ENCODE results near the gene MOB2. TPM values are rescaled to one million over a fixed set of nuclear protein-coding genes. Genes with fewer than 3 reads are reported as not detected.
"Not testable (repeated sequence)": the region's sequence is repeated elsewhere in the genome, so short reads cannot be mapped to it uniquely, and the experiment has no call there.

Gene MOB2
- total RNA-seq, 1 donor from 2014 or later: 26.4 TPM

DNA sequence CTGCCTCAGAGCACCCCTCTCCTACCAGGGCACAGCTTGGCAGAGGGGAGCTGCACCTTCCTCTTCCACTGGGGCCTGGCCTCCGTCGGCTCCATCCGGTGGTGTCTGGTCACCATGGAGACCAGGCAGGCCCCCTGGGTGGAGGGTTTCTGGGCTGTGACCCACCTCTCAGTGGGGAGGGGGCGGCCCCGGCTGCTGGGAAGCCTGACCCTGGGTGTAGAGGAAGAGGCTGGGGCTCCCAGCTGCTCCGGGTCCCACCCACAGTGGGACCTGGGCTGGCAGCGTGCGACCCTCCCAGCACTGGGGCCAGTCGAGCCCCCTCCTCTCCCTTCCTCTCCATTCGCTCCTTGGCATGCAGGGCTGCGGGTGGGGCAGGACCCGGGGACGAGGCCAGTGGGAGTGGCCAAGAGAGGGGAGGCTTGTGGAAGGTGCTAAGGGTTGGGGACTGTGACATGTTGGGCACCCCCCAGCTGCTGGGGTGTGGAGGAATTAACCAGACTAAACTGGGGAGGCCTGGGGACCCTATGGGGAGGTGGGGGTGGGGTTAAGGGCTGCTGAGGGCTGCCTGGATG is 50.0 kb downstream of the MOB2 start:
- Histone ChIP-seq H3K4me3 (ENCODE audit: insufficient read depth, low read depth, low read length) (no peak overlapping the region), H2AFZ (ENCODE audit: low read depth, low read length) (no peak overlapping the region), H3K27ac (ENCODE audit: low read depth, low read length) (no peak overlapping the region), H3K27me3 (ENCODE audit: insufficient read depth, low read length) (no peaks in the 10 kb centered on the region), H4K20me1 (ENCODE audit: insufficient read depth, low read length) (no peaks in the 10 kb centered on the region), H3K9ac (ENCODE audit: low read length) (no peak overlapping the region), H3K36me3 (ENCODE audit: insufficient read depth, low read length) (no peaks in the 10 kb centered on the region), H3K79me2 (ENCODE audit: insufficient read depth, low read length) (no peaks in the 10 kb centered on the region), H3K4me1 (ENCODE audit: insufficient read depth, low read length) (no peaks in the 10 kb centered on the region), H3K4me2 (ENCODE audit: low read length) (no peak overlapping the region), H3K9me3 (ENCODE audit: insufficient read depth, low read depth, low read length) (no peaks in the 10 kb centered on the region)
- Mint-ChIP-seq H3K4me3 (ENCODE audit: unreplicated experiment) (no peak overlapping the region), H3K9me3 (ENCODE audit: unreplicated experiment) (no peaks in the 10 kb centered on the region), H3K36me3 (ENCODE audit: low read depth, unreplicated experiment) (no peaks in the 10 kb centered on the region), H3K4me1 (ENCODE audit: low read depth, unreplicated experiment) (peaks cover 2% of the 10 kb centered on the region), H3K27me3 (ENCODE audit: low read depth, unreplicated experiment) (no peaks in the 10 kb centered on the region), H3K27ac (ENCODE audit: unreplicated experiment) (no peak overlapping the region)
- DNase-seq (ENCODE audit: low read depth): no peak
- FAIRE-seq: no peak
- TF ChIP-seq, protein P1, sequence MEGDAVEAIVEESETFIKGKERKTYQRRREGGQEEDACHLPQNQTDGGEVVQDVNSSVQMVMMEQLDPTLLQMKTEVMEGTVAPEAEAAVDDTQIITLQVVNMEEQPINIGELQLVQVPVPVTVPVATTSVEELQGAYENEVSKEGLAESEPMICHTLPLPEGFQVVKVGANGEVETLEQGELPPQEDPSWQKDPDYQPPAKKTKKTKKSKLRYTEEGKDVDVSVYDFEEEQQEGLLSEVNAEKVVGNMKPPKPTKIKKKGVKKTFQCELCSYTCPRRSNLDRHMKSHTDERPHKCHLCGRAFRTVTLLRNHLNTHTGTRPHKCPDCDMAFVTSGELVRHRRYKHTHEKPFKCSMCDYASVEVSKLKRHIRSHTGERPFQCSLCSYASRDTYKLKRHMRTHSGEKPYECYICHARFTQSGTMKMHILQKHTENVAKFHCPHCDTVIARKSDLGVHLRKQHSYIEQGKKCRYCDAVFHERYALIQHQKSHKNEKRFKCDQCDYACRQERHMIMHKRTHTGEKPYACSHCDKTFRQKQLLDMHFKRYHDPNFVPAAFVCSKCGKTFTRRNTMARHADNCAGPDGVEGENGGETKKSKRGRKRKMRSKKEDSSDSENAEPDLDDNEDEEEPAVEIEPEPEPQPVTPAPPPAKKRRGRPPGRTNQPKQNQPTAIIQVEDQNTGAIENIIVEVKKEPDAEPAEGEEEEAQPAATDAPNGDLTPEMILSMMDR (IDR thresholded peaks at IDR 0.05; ENCODE audit: insufficient read depth, low read depth, low read length): no peak

DNA sequence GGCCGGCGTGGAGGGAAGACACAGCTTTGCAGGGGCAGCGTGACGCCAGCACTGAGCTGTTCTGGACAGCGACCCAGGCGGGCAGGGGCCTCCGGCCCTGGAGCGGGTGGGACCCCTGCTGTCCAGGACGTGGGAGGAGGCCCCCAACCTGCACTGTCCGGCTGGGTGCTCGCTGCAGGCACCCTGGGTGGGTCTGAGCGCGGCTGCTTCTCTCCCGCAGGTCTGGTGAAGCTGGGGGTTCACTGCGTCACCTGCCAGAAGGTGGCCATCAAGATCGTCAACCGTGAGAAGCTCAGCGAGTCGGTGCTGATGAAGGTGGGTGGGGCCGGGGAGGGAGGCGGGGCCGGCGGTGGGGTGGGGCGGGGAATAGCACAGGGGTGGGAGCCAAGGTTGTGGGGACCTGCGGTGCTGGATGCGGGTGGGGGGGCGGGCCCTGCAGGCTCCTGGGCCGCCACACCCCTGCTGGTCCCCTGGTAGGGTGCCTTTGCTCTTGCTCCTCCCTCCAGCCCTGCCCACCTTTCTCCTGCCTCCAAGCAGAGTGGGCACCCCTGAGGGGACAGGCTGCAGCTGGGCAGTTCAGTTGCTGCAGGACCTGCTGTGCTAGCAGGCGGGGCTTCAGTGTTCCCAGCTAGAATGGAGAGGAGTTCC is 50.6 kb downstream of the MOB2 start:
- Histone ChIP-seq H3K9me3 (ENCODE audit: insufficient read depth, low read depth, low read length) (no peaks in the 10 kb centered on the region), H4K20me1 (ENCODE audit: insufficient read depth, low read length) (no peaks in the 10 kb centered on the region), H3K9ac (ENCODE audit: low read length) (no peak overlapping the region), H3K4me3 (ENCODE audit: insufficient read depth, low read depth, low read length) (no peak overlapping the region), H3K36me3 (ENCODE audit: insufficient read depth, low read length) (no peaks in the 10 kb centered on the region), H2AFZ (ENCODE audit: low read depth, low read length) (no peak overlapping the region), H3K27ac (ENCODE audit: low read depth, low read length) (no peak overlapping the region), H3K4me2 (ENCODE audit: low read length) (no peak overlapping the region), H3K27me3 (ENCODE audit: insufficient read depth, low read length) (no peaks in the 10 kb centered on the region), H3K79me2 (ENCODE audit: insufficient read depth, low read length) (no peaks in the 10 kb centered on the region), H3K4me1 (ENCODE audit: insufficient read depth, low read length) (no peaks in the 10 kb centered on the region)
- FAIRE-seq: no peak
- no peaks in the 10 kb centered on the region for H3K36me3 Mint-ChIP-seq (ENCODE audit: low read depth, unreplicated experiment)
- peaks cover 2% of the 10 kb centered on the region for H3K4me1 Mint-ChIP-seq (ENCODE audit: low read depth, unreplicated experiment)
- H3K27ac Mint-ChIP-seq (ENCODE audit: unreplicated experiment): no peak overlapping the region
- DNase-seq (ENCODE audit: low read depth): no peak
- TF ChIP-seq, protein P1 (IDR thresholded peaks at IDR 0.05; ENCODE audit: insufficient read depth, low read depth, low read length): no peak
- TF ChIP-seq EZH2 (IDR thresholded peaks at IDR 0.05; ENCODE audit: insufficient read depth, low read length): no peak
- no peak overlapping the region for H3K4me3 Mint-ChIP-seq (ENCODE audit: unreplicated experiment)
- no peaks in the 10 kb centered on the region for H3K9me3 Mint-ChIP-seq (ENCODE audit: unreplicated experiment)
- no peaks in the 10 kb centered on the region for H3K27me3 Mint-ChIP-seq (ENCODE audit: low read depth, unreplicated experiment)

GRCh38 chr11:1435479-1435819 is 51.1 kb downstream of the MOB2 start:
- H3K27ac ChIP-seq (ENCODE audit: low read depth, low read length); H3K27me3 ChIP-seq (ENCODE audit: insufficient read depth, low read length); FAIRE-seq; H3K27me3 Mint-ChIP-seq (ENCODE audit: low read depth, unreplicated experiment); H3K36me3 Mint-ChIP-seq (ENCODE audit: low read depth, unreplicated experiment); DNase-seq (ENCODE audit: low read depth); H3K9me3 Mint-ChIP-seq (ENCODE audit: unreplicated experiment); H3K27ac Mint-ChIP-seq (ENCODE audit: unreplicated experiment); H3K4me2 ChIP-seq (ENCODE audit: low read length); H2AFZ ChIP-seq (ENCODE audit: low read depth, low read length); H3K4me1 ChIP-seq (ENCODE audit: insufficient read depth, low read length); H4K20me1 ChIP-seq (ENCODE audit: insufficient read depth, low read length); H3K4me3 ChIP-seq (ENCODE audit: insufficient read depth, low read depth, low read length); H3K4me1 Mint-ChIP-seq (ENCODE audit: low read depth, unreplicated experiment); H3K9ac ChIP-seq (ENCODE audit: low read length); H3K9me3 ChIP-seq (ENCODE audit: insufficient read depth, low read depth, low read length); H3K4me3 Mint-ChIP-seq (ENCODE audit: unreplicated experiment); H3K36me3 ChIP-seq (ENCODE audit: insufficient read depth, low read length); H3K79me2 ChIP-seq (ENCODE audit: insufficient read depth, low read length): not testable (repeated sequence)
